ENCODE results near the gene FOXO6.

The FOXO6 gene

GRCh38 chr1:41386196-41386663 is 25.0 kb downstream of the FOXO6 start:
- no peak for DNase-seq

GRCh38 chr1:41387667-41388091 is 26.4 kb downstream of the FOXO6 start:
- peak; percentile 82 for DNase-seq

- DNase-seq, result no peak
Measured at GRCh38 chr1:41388510-41388909, 27.3 kb downstream of the FOXO6 start.

GRCh38 chr1:41389009-41389408 is 27.8 kb downstream of the FOXO6 start:
- no peak for DNase-seq

GRCh38 chr1:41390166-41390565 is 28.9 kb downstream of the FOXO6 start:
- no peak for DNase-seq

- no peak for DNase-seq
Measured at GRCh38 chr1:41390573-41390972, 29.3 kb downstream of the FOXO6 start.

- no peak for DNase-seq
Measured at GRCh38 chr1:41391834-41392527, 30.7 kb downstream of the FOXO6 start.

GRCh38 chr1:41392528-41392924 is 31.3 kb downstream of the FOXO6 start:
- no peak for DNase-seq

- no peak for DNase-seq
Measured at GRCh38 chr1:41393716-41394368, 32.6 kb downstream of the FOXO6 start.

GRCh38 chr1:41394369-41394744 is 33.1 kb downstream of the FOXO6 start:
- no peak for DNase-seq

- peak; percentile 77 for DNase-seq
Measured at GRCh38 chr1:41394959-41395956, 34.0 kb downstream of the FOXO6 start.

- DNase-seq, result no peak
Measured at GRCh38 chr1:41396084-41396483, 34.9 kb downstream of the FOXO6 start.

GRCh38 chr1:41397020-41397419 is 35.8 kb downstream of the FOXO6 start:
- no peak for DNase-seq

- DNase-seq, result no peak
Measured at GRCh38 chr1:41397753-41398330, 36.6 kb downstream of the FOXO6 start.

- DNase-seq, result no peak
Measured at GRCh38 chr1:41399145-41399795, 38.0 kb downstream of the FOXO6 start.

GRCh38 chr1:41400225-41400624 is 39.0 kb downstream of the FOXO6 start:
- DNase-seq, result no peak

GRCh38 chr1:41401899-41402298 is 40.7 kb downstream of the FOXO6 start:
- DNase-seq, result no peak

GRCh38 chr1:41404308-41404761 is 43.1 kb downstream of the FOXO6 start:
- peak; percentile 61 for DNase-seq

GRCh38 chr1:41407664-41408252 is 46.5 kb downstream of the FOXO6 start:
- no peak for DNase-seq

- DNase-seq, result no peak
Measured at GRCh38 chr1:41408691-41409090, 47.5 kb downstream of the FOXO6 start.

GRCh38 chr1:41409825-41410224 is 48.6 kb downstream of the FOXO6 start:
- DNase-seq, result no peak

- no peak for DNase-seq
Measured at GRCh38 chr1:41410462-41410861, 49.2 kb downstream of the FOXO6 start.

All from NCI-H774 (cell line).